ENCODE data around the gene ADPRS.

DNA sequence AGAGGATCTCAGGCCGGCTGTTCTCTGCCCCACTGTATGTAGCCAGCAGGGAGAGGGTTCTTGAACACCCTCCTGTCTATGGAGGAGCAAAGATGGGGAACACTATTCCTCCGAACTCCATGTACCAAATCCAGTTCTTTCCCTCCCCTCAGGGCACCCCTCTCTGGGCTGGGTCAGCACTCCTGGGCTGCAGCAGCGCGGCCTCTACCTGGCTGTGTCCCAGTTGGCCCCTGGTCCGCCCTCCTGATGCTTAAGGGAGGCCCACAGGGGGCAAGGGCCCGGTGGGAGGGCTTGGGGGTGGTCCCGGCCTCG, 471 bp upstream of the ADPRS start:
- TF ChIP-seq, protein P1, sequence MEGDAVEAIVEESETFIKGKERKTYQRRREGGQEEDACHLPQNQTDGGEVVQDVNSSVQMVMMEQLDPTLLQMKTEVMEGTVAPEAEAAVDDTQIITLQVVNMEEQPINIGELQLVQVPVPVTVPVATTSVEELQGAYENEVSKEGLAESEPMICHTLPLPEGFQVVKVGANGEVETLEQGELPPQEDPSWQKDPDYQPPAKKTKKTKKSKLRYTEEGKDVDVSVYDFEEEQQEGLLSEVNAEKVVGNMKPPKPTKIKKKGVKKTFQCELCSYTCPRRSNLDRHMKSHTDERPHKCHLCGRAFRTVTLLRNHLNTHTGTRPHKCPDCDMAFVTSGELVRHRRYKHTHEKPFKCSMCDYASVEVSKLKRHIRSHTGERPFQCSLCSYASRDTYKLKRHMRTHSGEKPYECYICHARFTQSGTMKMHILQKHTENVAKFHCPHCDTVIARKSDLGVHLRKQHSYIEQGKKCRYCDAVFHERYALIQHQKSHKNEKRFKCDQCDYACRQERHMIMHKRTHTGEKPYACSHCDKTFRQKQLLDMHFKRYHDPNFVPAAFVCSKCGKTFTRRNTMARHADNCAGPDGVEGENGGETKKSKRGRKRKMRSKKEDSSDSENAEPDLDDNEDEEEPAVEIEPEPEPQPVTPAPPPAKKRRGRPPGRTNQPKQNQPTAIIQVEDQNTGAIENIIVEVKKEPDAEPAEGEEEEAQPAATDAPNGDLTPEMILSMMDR (IDR thresholded peaks at IDR 0.05) = no peak
- TF ChIP-seq POLR2A (IDR thresholded peaks at IDR 0.05) = no peak
- no peak for TF ChIP-seq POLR2AphosphoS5 (IDR thresholded peaks at IDR 0.05)
